Common myeloid progenitor, CD34-positive (primary cell): ENCODE data around the gene NPAT.

Experiments
- CTCF ChIA-PET: fragments of 350-600 bp; sonication (Branson Sonifier 250); formaldehyde crosslinking; loops from one replicate; lab custom pipeline; 2021; ENCODE audit warnings: antibody characterized with exemption; lab: Charles Lee
- POLR2A ChIA-PET: fragments of 350-600 bp; sonication (Branson Sonifier 250); formaldehyde crosslinking; loops from one replicate; lab custom pipeline; 2021; ENCODE audit warnings: antibody characterized with exemption; lab: Charles Lee
- DNase-seq, 3 donors: peaks; one replicate each; pipeline versions ENCODE4 v3.0.0 to v3.0.0-alpha.2; 2013
- H3K27ac ChIP-seq, 2 experiments: 1 replicate in 1 of 2; 2 replicates in 1 of 2; pipeline ENCODE4 v1.7.0; 2013; ENCODE audit warnings: inconsistent platforms in 2 of 2, low read length in 2 of 2, mild to moderate bottlenecking in 2 of 2, low read depth in 1 of 2, moderate library complexity in 1 of 2; ENCODE audit not compliant: severe bottlenecking in 2 of 2, insufficient read depth in 1 of 2, poor library complexity in 1 of 2
- H3K27me3 ChIP-seq, 5 experiments: replicated peaks in 2 of 5; 1 replicate in 3 of 5; 2 replicates in 2 of 5; pipeline versions ENCODE4 v1.6.1 to v1.7.0; 2013; ENCODE audit warnings: low read length in 4 of 5, mild to moderate bottlenecking in 2 of 5, moderate library complexity in 2 of 5, inconsistent platforms in 1 of 5; ENCODE audit not compliant: insufficient read depth in 5 of 5, control insufficient read depth in 4 of 5
- H3K36me3 ChIP-seq, 4 experiments: 1 replicate in 2 of 4; 2 replicates in 2 of 4; pipeline versions ENCODE4 v1.6.1 to v1.7.0; 2013; ENCODE audit warnings: low read length in 3 of 4, control low read depth in 1 of 4, mild to moderate bottlenecking in 1 of 4; ENCODE audit not compliant: control insufficient read depth in 4 of 4, insufficient read depth in 4 of 4
- H3K4me1 ChIP-seq, 4 experiments: 1 replicate in 3 of 4; 2 replicates in 1 of 4; pipeline versions ENCODE4 v1.6.1 to v1.7.1; 2013; ENCODE audit warnings: low read length in 3 of 4, mild to moderate bottlenecking in 3 of 4, control low read depth in 1 of 4, inconsistent platforms in 1 of 4, moderate library complexity in 1 of 4; ENCODE audit not compliant: control insufficient read depth in 4 of 4, insufficient read depth in 4 of 4; ENCODE audit errors: control extremely low read depth in 1 of 4
- H3K4me3 ChIP-seq, 7 experiments: 1 replicate in 4 of 7; 2 replicates in 3 of 7; pipeline versions ENCODE4 v1.5.1 to v1.7.0; 2013; ENCODE audit warnings: mild to moderate bottlenecking in 7 of 7, low read length in 6 of 7, moderate library complexity in 6 of 7, inconsistent platforms in 2 of 7, low read depth in 2 of 7, control low read depth in 1 of 7; ENCODE audit not compliant: insufficient read depth in 4 of 7, control insufficient read depth in 1 of 7; ENCODE audit errors: extremely low read depth in 1 of 7
- H3K9me3 ChIP-seq, 5 experiments: 1 replicate in 4 of 5; 2 replicates in 1 of 5; pipeline versions ENCODE4 v1.6.1 to v1.7.1; 2013; ENCODE audit warnings: low read length in 4 of 5, mild to moderate bottlenecking in 2 of 5, inconsistent platforms in 1 of 5, low read depth in 1 of 5, moderate library complexity in 1 of 5; ENCODE audit not compliant: control insufficient read depth in 4 of 5, insufficient read depth in 2 of 5; ENCODE audit errors: control extremely low read depth in 1 of 5
- WGBS: methylation state at CpG from one replicate; pipeline ENCODE4 v1.1.5; 2013; ENCODE audit not compliant: insufficient coverage; 5-methylcytosine and 5-hydroxymethylcytosine counted together

Gene NPAT

GRCh38 chr11:108203075-108203474 lies 19.4 kb downstream of the NPAT start:
- CTCF ChIA-PET: interaction anchor here (0.7 kb wide), 1 partner anchor 84 kb away, joined by 3 read pairs; no protein-coding TSS in a partner anchor
- WGBS: 90% methylated on average over 2 of the region's 2 CpGs
- Histone ChIP-seq H3K4me3 (no peak overlapping the region), H3K4me1 (peaks cover 8 to 28% (median 16%) of the 10 kb centered on the region in 4 experiments), H3K36me3 (peaks cover 26 to 72% (median 50%) of the 10 kb centered on the region in 4 experiments), H3K27me3 (no peaks in the 10 kb centered on the region), H3K9me3 (peaks cover 0 to 41% (median 39%) of the 10 kb centered on the region in 5 experiments), H3K27ac (no peak overlapping the region)
- POLR2A ChIA-PET: no interaction called here
- no peak for DNase-seq

GRCh38 chr11:108199446-108200321 lies 22.8 kb downstream of the NPAT start:
- ChIA-PET CTCF (interaction anchor here (1.3 kb wide), 1 partner anchor 21 kb away, joined by 3 read pairs; no protein-coding TSS in a partner anchor), POLR2A (interaction anchor here (0.9 kb wide), 1 partner anchor 19 kb away, joined by 3 read pairs; no protein-coding TSS in a partner anchor)
- Histone ChIP-seq H3K36me3 (peaks cover 22 to 59% (median 34%) of the 10 kb centered on the region in 4 experiments), H3K9me3 (peaks cover 0 to 15% (median 7%) of the 10 kb centered on the region in 5 experiments), H3K27ac (peak overlapping the region in 1 of 2 experiments; percentile 55), H3K4me3 (peak overlapping the region in 2 of 7 experiments; percentile 4 to 20), H3K4me1 (peaks cover 8 to 28% (median 16%) of the 10 kb centered on the region in 4 experiments), H3K27me3 (no peaks in the 10 kb centered on the region)
- DNase-seq: peak; percentile 42 to 87 (median 82)
- WGBS: 40% methylated on average over 6 of the region's 12 CpGs

GRCh38 chr11:108198833-108199232 lies 23.6 kb downstream of the NPAT start:
- Histone ChIP-seq H3K4me1 (peaks cover 8 to 28% (median 16%) of the 10 kb centered on the region in 4 experiments), H3K4me3 (no peak overlapping the region), H3K27me3 (no peaks in the 10 kb centered on the region), H3K9me3 (peaks cover 0 to 7% (median 0%) of the 10 kb centered on the region in 5 experiments), H3K36me3 (peaks cover 19 to 58% (median 29%) of the 10 kb centered on the region in 4 experiments), H3K27ac (peak overlapping the region in 1 of 2 experiments; percentile 10)
- ChIA-PET POLR2A (interaction anchor here (0.9 kb wide), 1 partner anchor 20 kb away, joined by 3 read pairs; no protein-coding TSS in a partner anchor), CTCF (interaction anchor here (1.3 kb wide), 1 partner anchor 22 kb away, joined by 3 read pairs; no protein-coding TSS in a partner anchor)
- 78% methylated on average over 8 of the region's 8 CpGs for WGBS
- DNase-seq: peak in 1 of 3 donors; percentile 28

GRCh38 chr11:108197351-108197750 lies 25.1 kb downstream of the NPAT start:
- no peak overlapping the region for H3K4me3 ChIP-seq
- no peaks in the 10 kb centered on the region for H3K27me3 ChIP-seq
- no peak overlapping the region for H3K27ac ChIP-seq
- H3K9me3 ChIP-seq: no peaks in the 10 kb centered on the region
- DNase-seq: no peak
- H3K36me3 ChIP-seq: peaks cover 15 to 46% (median 30%) of the 10 kb centered on the region in 4 experiments
- CTCF ChIA-PET: interaction anchor here (0.6 to 1.9 kb wide), 2 partner anchors 25 to 80 kb away, joined by 3 to 4 read pairs; partner anchors contain the start of genes ATM and NPAT
- peaks cover 8 to 28% (median 16%) of the 10 kb centered on the region in 4 experiments for H3K4me1 ChIP-seq
- POLR2A ChIA-PET: no interaction called here

GRCh38 chr11:108196901-108197300 lies 25.5 kb downstream of the NPAT start:
- CTCF ChIA-PET: interaction anchor here (1.9 kb wide), 1 partner anchor 25 kb away, joined by 4 read pairs; the partner anchor contains the start of genes ATM and NPAT
- no CpG with 5 or more reads among the region's 3 CpGs for WGBS
- H3K36me3 ChIP-seq: peaks cover 16 to 47% (median 30%) of the 10 kb centered on the region in 4 experiments

GRCh38 chr11:108193725-108194124 lies 28.7 kb downstream of the NPAT start:
- H3K36me3 ChIP-seq: peaks cover 14 to 64% (median 37%) of the 10 kb centered on the region in 4 experiments
- H3K27ac ChIP-seq: no peak overlapping the region
- no peaks in the 10 kb centered on the region for H3K9me3 ChIP-seq
- no peak for DNase-seq
- ChIA-PET POLR2A (no interaction called here), CTCF (no interaction called here)
- H3K4me1 ChIP-seq: peaks cover 0 to 2% (median under 1%) of the 10 kb centered on the region in 4 experiments
- H3K4me3 ChIP-seq: no peak overlapping the region
- H3K27me3 ChIP-seq: no peaks in the 10 kb centered on the region

More at GRCh38 chr11:108196901-108197300, 25.5 kb downstream of the NPAT start:
- POLR2A ChIA-PET: no interaction called here
- no peak overlapping the region for H3K27ac ChIP-seq
- H3K4me3 ChIP-seq: no peak overlapping the region
- H3K4me1 ChIP-seq: peaks cover 8 to 28% (median 16%) of the 10 kb centered on the region in 4 experiments
- H3K27me3 ChIP-seq: no peaks in the 10 kb centered on the region
- no peak for DNase-seq
- no peaks in the 10 kb centered on the region for H3K9me3 ChIP-seq
